ENCODE data around the gene C6orf52. TPM values are rescaled to one million over a fixed set of nuclear protein-coding genes. Genes with fewer than 3 reads are reported as not detected.
"Not testable (repeated sequence)": the region's sequence is repeated elsewhere in the genome, so short reads cannot be mapped to it uniquely, and the experiment has no call there.

The C6orf52 gene
- total and polyA plus RNA-seq, 2 of the 13 experiments (the other 11 are each of a cell fraction or from before 2014, with no cell fraction given) = 0.50 to 0.53 TPM

- not testable (repeated sequence) for ATAC-seq
These were observed 47.2 kb upstream of the C6orf52 start for GRCh38 chr6:10741643-10742042.

GRCh38 chr6:10740061-10740460 lies 45.6 kb upstream of the C6orf52 start:
- no peak for ATAC-seq
- no peak for FAIRE-seq
- Histone ChIP-seq H3K4me3 (replicated peaks in 1 of 3; ENCODE audit: insufficient read depth in 1 of 3, low read depth in 2 of 3, low read length in 3 of 3) (no peak overlapping the region), H4K20me1 (ENCODE audit: insufficient read depth, low read length) (no peaks in the 10 kb centered on the region), H3K4me1 (ENCODE audit: insufficient read depth, low read length) (no peaks in the 10 kb centered on the region), H3K79me2 (ENCODE audit: insufficient read depth, low read length) (no peaks in the 10 kb centered on the region), H3K9ac (ENCODE audit: insufficient read depth, low read depth, low read length) (no peak overlapping the region), H3K36me3 (replicated peaks in 1 of 2; ENCODE audit: control insufficient read depth in 1 of 2, insufficient read depth in 2 of 2, low read length in 2 of 2) (no peaks in the 10 kb centered on the region; a peak in 2 of 5 replicates), H3K27ac (ENCODE audit: extremely low read length, insufficient read depth, low read length) (no peak overlapping the region), H3K4me2 (ENCODE audit: low read depth, low read length) (no peak overlapping the region), H3K9me3 (ENCODE audit: low read length) (no peaks in the 10 kb centered on the region), H2AFZ (ENCODE audit: low read length) (no peak overlapping the region), H3K27me3 (ENCODE audit: control insufficient read depth in 1 of 2, insufficient read depth in 2 of 2, low read length in 2 of 2) (no peaks in the 10 kb centered on the region)
- POLR2A ChIA-PET = no interaction called here
- intact Hi-C loops (cut with micrococcal nuclease; ENCODE audit: unreplicated experiment) = no loop called here
- BruUV-seq (replicated peaks) = no TSS peak
- no peak for DNase-seq (ENCODE audit: low spot score)
- no peak for TF ChIP-seq ZMAT5 (CRISPR knock-in tag; IDR thresholded peaks at IDR 0.05; ENCODE audit: borderline replicate concordance, low read depth)
- TF ChIP-seq REL (CRISPR knock-in tag; conservative IDR thresholded peaks at IDR 0.05) = no peak
- TF ChIP-seq EEA1 (CRISPR knock-in tag; IDR thresholded peaks at IDR 0.05; ENCODE audit: borderline replicate concordance) = no peak
- TF ChIP-seq ZNF12 (CRISPR knock-in tag; IDR thresholded peaks at IDR 0.05) = no peak
- no peak for TF ChIP-seq DNMT1 (CRISPR knock-in tag; IDR thresholded peaks at IDR 0.05)
- TF ChIP-seq ZNF879 (CRISPR knock-in tag; IDR thresholded peaks at IDR 0.05) = no peak
- TF ChIP-seq SNAI1 (CRISPR knock-in tag; IDR thresholded peaks at IDR 0.05; ENCODE audit: borderline replicate concordance) = no peak
- no peak for TF ChIP-seq RARG (CRISPR knock-in tag; IDR thresholded peaks at IDR 0.05; ENCODE audit: low read depth)
- no peak for TF ChIP-seq ZNF737 (CRISPR knock-in tag; IDR thresholded peaks at IDR 0.05; ENCODE audit: borderline replicate concordance)
- TF ChIP-seq ZNF556 (CRISPR knock-in tag; IDR thresholded peaks at IDR 0.05; ENCODE audit: borderline replicate concordance) = no peak
- CTCF ChIA-PET (ENCODE audit: low intra/inter-chr PET ratio, low total read pairs) = no interaction called here
- in situ Hi-C loops (cut with HindIII; ENCODE audit: extremely low pct_ligation_motif_present, low pct_unique_long_range_greater_than_20kb) = no loop called here

More at GRCh38 chr6:10741643-10742042, 47.2 kb upstream of the C6orf52 start:
- H3K4me2 ChIP-seq (ENCODE audit: low read depth, low read length); H2AFZ ChIP-seq (ENCODE audit: low read length); in situ Hi-C loops (cut with HindIII; ENCODE audit: extremely low pct_ligation_motif_present, low pct_unique_long_range_greater_than_20kb); BruUV-seq (replicated peaks); H3K9ac ChIP-seq (ENCODE audit: insufficient read depth, low read depth, low read length); H3K79me2 ChIP-seq (ENCODE audit: insufficient read depth, low read length); H3K36me3 ChIP-seq (replicated peaks in 1 of 2; ENCODE audit: control insufficient read depth in 1 of 2, insufficient read depth in 2 of 2, low read length in 2 of 2); FAIRE-seq; H3K4me3 ChIP-seq (replicated peaks in 1 of 3; ENCODE audit: insufficient read depth in 1 of 3, low read depth in 2 of 3, low read length in 3 of 3); H4K20me1 ChIP-seq (ENCODE audit: insufficient read depth, low read length); CTCF ChIA-PET (ENCODE audit: low intra/inter-chr PET ratio, low total read pairs); H3K9me3 ChIP-seq (ENCODE audit: low read length); H3K27ac ChIP-seq (ENCODE audit: extremely low read length, insufficient read depth, low read length); intact Hi-C loops (cut with micrococcal nuclease; ENCODE audit: unreplicated experiment); H3K27me3 ChIP-seq (ENCODE audit: control insufficient read depth in 1 of 2, insufficient read depth in 2 of 2, low read length in 2 of 2); H3K4me1 ChIP-seq (ENCODE audit: insufficient read depth, low read length); DNase-seq (ENCODE audit: low spot score): not testable (repeated sequence)
- WGBS (ENCODE audit: low lambda C conversion rate) = 87% methylated on average over 4 of the region's 4 CpGs
- TF ChIP-seq ZBTB37 (CRISPR knock-in tag; IDR thresholded peaks at IDR 0.05) = 0 out of 2 replicates have a peak, but pooled peaks have one; percentile 23
- peak in 1 of 2 experiments; percentile 46; a peak in 1 of 4 replicates for TF ChIP-seq MAFK (conservative IDR thresholded peaks at IDR 0.05 in 1 of 2, IDR thresholded peaks at IDR 0.05 in 1 of 2; ENCODE audit: low read length in 2 of 2)
- peak; percentile 63 for TF ChIP-seq NFYC (CRISPR knock-in tag; IDR thresholded peaks at IDR 0.05)
- peak; percentile 73 for TF ChIP-seq NFYB (CRISPR knock-in tag; IDR thresholded peaks at IDR 0.05)
- POLR2A ChIA-PET = interaction anchor here (4.4 kb wide), 1 partner anchor 20 kb away, joined by 42 read pairs; the partner anchor contains the start of gene TMEM14C
